GM21423 (cell line): ENCODE measurements around the gene UBE2O.
"Not testable (repeated sequence)": the region's sequence is repeated elsewhere in the genome, so short reads cannot be mapped to it uniquely, and the experiment has no call there.

Source experiments
- ATAC-seq: cut with Tn5 transposase; IDR thresholded peaks from one replicate; pipeline ENCODE4 v1.9.1; 2021; ENCODE audit warnings: mild to moderate bottlenecking, moderate library complexity; ENCODE audit not compliant: unreplicated experiment

UBE2O gene

DNA sequence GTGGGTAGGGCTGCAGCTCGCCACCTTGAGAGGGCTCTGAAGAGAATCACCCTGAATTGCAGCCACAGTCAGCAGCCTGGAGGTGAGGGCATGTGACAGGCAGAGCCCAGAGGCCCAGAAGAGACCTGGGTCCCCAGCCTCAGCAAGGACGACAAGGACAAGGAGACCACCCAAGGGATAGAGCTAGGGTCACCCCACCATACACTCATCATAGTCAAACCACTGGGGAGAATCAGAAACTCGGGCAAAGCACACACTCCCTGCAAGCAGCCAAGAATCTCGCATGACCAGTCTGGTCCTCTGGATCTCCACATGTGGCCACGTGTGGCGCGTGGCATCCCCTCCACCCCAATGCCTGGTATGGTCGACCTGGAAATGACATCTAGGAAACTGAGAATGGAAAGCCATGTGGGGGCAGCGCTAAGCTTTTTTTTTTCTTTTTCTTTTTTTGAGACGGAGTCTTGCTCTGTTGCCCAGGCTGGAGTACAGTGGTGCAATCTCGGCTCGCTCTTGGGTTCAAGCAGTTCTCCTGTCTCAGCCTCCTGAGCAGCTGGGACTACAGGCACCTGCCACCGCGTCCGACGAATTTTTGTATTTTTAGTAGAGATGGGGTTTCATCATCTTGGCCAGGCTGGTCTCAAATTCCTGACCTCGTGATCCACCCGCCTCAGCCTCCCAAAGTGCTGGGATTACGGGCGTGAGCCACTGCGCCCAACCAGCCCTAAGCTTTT is 73.1 kb downstream of the UBE2O start:
- no peak for ATAC-seq

DNA sequence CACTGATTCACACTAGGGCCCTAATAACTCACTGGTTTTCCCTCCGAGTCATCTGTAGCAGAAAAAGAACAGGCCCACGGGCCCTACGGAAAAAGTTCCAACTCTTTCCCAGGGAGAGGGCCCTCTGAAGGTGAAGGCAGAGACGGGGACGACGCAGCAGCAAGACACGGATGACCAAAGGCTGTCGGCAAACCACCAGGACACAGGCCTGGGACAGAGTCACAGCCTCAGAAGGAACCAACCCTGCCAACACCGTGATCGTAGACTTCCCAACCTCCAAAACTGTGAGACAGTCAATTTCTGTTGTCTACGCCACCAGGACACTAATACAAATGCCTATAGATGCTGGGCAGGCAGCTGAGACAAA is 73.7 kb downstream of the UBE2O start:
- no peak for ATAC-seq

DNA sequence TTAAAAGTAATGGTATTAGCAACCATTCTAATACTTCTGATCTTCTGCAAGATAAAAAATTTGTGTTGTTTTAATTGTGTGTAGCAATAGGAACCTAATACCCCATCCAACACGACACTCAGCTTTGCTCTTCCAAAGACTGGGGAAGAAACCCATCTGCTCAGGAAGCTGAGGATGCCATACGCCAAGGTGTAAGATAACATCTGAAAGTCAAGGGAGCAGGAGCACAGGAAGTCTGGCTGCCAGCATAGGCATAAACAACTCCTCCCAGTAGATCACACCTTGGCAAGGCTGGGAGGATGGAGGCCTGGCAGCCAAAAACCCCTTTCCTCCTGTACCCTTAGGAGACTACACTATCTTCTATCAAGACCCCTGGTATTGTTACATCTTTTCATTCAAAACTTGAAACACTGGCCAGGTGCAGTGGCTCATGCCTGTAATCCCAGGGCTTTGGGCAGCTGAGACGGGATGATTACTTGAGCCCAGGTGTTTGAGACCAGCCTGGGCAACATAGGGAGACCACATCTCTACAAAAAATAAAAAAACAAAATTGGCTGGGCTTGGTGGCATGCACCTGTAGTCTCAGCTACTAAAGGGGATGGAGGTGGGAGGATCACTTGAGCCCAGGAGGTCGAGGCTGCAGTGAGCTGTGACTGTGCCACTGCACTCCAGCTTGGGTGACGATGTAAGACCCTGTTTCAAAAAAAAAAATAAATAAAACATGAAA is 74.2 kb downstream of the UBE2O start:
- no peak for ATAC-seq

DNA sequence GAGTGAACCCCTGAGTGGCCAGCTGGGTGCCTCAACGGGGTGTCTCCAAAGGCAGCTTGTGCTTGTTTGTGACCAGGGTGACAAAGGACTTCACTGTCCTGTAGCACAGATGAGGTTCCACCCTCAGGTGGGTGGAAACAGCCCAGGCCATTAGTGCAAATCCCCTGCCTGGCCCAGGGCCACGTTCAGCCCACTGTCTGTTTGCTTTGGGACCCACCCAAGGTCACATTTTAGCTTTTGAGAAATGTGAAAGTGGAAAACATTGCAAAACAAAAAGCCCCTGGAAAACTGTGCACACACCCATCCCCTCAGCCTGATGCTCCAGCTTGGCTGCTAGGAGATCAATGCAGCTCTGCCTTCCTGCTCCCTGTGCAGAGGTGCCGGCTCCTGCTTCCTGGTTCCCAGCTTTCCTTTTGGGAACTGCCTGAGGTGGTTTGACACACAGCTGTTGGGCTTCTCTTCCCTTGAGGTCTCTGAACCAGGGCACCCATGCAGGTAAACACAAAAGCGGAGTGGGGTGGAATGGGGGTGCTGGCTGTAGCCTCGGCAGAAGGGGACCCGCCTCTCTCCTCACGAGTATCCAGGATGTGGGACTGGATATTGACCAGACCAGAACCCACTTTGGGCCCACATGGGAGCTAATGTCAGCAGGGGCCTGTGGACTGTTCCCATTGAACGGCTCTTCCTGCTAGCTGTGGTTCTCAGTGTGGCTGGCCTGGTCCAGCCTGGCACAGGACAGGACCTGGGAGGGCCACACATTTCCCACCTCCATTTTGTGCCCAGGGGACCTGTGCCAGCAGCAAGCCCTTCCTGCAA is 76.4 kb downstream of the UBE2O start:
- no peak for ATAC-seq

DNA sequence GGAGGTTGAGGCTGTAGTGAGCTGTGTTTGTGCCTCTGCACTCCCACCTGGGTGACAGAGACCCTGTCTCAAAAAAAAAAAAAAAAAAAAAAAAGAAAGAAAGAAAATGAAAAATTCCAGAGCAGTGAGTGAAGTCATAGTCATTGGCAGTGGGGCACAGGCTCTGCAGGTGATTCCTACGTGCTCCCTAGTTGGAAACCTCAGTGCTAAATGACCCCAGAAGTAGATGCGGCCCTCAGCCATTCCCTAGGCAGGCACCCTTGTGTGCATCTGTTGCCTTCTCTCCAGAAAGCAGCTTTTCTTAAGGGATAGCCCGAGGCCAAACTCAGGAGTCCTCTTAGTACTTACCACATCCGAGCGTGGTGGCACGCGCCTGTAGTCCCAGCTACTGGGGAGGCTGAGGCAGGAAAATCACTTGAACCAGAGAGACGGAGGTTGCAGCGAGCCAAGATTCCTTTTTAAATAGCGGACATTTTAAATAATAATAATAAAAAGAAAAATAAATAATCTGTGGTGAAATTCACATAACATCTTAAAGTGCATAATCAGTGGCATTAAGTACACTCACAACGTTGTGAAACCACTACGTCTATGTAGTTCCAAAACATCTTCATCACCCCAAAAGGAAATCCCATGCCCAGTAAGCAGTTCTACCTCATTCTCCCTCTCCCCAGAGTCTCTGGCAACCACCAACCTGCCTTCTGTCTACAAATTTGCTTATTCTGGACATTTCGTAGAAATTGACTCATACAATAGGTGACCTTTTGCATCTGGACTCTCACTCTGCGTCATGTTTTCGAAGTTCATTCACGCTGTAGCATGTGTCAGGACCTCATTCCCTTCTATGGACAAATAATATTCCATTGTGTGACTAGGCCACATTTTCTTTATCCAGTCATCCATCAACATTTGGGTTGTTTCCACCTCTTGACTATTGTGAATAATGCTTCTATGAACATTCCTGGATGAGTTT is 81.0 kb downstream of the UBE2O start:
- no peak for ATAC-seq

DNA sequence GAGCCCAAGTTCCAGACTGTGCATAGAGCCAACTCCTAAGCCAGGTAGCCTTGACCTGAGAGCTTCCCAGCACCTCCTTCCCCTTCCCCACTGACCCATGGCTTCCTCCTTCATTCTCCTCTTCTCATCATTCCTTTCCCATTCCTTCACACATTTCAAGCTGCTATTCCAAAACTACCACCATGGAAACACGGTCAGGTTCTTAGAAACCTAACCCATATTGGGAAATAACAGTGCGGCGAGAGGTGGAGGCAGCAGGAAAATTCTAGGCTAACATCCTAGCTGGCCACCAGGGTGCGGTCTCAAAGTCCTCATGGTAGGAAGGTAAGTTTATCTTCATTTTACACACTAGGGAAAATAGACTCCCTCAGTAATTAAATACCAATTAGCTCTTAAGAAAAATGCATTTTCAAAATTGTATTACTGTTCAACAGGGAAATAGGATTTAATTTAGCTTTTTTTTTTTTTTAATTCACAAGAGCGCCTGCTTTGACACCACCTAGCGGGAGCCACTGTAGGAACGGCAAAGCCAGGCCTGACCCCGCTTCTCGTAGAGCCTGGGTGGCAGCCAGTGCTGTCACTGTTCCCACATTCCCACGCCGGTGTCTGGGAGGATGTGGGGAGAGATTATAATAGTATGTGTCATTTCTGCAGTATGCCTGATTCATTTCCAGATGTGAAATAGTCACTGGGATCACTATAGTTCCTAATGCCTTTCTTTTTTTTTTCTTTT is 82.5 kb downstream of the UBE2O start:
- no peak for ATAC-seq

DNA sequence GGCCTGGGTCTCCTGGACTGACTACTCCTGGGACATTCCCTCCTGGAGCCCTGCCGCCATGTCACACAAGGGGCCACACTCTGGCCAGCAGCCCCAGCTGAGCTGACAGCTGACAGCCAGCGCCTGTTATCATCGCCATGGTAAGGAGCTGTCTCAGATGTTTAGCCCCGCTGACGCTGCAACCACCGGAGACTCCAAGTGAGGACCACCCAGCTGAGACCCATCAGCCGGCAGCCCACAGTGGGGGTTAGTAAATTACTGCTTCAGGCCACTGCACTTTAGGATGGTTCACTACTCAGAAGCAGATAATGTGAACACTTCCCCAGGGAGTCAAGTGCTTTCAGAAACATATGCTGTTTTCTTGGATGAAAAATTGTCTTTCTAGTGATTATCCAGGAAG is 83.1 kb downstream of the UBE2O start:
- ATAC-seq = no peak

DNA sequence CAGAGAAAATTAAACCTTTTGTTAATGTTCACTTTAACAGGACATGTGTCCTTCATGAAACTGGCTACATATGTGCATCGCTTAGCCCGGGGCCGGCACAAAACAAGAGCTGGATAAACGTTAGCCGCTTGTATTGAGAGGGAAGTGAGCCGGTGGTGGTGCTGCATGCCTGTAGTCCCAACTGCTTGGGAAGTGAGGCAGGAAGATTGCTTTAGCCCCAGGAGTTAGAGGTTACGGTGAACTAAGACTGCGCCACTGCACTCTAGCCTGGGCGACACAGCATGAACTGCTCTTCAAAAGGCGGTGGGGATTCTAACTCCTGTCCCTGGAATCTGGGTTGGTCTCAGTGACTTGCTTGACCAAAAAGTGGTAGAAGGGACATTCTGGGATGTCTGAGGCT is 83.6 kb downstream of the UBE2O start:
- no peak for ATAC-seq

DNA sequence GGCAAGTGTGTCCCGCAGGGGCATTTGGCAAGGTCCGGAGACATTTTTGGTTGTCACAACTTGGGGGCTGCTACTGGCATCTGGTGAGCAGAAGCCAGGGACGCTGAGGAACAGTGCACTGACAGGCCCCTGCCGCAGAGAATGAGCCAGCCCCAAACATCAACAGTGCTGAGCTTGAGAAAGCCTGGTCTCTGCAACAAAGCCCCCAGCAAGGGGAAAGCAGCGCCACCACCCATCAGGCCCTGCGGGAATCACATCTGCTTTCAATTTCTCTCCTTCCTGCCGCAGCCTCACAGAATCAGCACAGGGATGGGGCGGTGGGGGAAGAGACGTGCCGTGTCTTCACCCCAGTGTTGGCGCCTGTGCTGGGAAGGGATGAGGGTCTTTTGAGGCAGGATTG is 84.4 kb downstream of the UBE2O start:
- ATAC-seq = no peak

DNA sequence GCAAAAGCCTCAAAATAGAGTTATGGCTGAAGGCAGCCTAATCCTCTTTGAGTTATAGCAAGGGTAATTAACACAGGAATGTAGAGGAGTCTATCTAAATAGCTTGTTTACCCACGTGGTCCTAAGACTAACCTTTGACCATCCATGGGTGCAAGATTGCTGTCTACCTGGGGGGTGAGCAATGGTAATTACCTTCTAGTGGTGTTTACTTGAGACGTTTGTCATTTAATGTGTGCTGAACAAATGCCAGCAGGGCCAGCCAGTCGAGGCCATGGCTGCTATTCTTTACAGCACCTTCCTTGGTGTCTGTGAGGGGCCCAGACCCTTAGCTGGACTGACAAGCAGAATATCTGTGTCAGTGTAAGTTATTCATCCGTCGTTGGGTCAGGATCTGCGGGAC is 85.3 kb downstream of the UBE2O start:
- no peak for ATAC-seq

DNA sequence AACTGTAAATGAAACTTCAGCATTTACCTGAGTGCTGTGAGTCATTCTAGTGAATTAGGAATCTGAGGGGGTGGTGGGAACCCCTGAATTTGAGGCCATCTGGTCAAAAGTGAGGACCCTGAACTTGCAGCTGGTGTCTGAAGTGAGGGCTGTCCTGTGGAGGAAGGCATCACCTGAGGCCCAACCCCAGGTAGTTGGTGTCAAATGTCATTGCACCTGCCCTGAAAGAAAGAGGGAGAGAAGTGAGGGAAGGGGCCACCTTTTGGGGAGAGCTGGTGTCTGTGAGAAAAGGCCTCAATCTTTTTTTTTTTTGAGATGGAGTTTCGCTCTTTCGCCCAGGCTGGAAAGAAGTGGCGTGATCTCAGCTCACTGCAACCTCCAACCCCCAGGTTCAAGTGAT is 86.7 kb downstream of the UBE2O start:
- no peak for ATAC-seq

DNA sequence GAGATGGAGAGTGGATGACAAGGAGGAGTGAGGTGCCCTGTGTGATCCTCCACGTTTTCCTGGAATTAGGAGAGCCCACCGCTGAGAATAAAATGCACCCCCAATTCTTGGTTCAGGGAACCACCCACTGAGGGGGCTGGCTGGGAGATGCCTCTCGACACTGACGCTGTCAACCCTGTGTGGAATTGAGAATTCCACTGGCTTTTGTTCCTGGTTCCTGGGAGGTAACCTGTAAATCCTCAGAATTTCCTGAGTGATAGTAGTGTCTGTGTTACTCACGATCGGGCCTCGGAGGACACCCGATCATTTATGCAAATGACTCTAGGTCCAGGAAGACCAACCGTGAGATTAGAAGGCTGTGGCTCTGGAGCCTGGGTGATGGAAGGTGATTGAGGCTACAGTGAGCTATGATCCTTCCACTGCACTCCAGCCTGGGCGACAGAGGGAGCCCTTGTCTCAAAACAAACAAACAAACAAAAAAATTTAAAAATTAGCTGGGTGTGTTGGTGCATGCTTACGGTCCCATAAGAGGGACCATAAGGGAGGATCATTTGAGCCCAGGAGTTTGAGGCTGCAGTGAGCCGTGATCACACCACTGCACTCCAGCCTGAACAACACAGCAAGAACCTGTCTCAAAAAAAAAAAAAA is 87.6 kb downstream of the UBE2O start:
- ATAC-seq = no peak

DNA sequence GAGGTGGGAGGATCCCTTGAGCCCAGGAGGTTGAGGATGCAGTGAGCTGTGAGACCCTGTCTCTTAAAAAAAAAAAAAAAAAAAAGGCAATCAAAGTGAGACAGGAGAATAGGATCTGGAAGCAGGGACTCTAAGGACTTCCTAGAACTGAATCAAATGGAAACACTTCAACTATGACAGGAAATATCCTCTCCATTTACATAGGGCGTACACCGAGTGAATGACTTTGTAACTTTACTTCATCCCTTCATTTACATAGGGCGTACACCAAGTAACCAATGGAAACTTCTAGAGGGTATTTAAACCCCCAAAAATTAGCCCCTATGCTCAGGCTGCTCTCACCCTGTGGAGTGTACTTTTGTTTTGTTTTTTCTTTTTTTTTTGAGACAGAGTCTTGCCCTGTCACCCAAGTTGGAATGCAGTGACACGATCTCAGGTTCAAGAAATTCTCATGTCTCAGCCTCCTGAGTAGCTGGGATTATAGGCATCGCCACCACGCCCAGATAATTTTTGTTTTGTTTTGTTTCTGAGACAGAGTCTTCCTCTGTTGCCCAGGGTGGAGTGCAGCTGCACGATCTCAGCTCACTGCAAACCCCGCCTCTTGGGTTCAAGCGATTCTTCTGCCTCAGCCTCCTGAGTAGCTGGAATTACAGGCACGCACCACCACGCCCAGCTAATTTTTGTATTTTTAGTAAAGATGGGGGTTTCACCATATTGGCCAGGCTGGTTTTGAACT is 89.7 kb downstream of the UBE2O start:
- ATAC-seq = no peak

DNA sequence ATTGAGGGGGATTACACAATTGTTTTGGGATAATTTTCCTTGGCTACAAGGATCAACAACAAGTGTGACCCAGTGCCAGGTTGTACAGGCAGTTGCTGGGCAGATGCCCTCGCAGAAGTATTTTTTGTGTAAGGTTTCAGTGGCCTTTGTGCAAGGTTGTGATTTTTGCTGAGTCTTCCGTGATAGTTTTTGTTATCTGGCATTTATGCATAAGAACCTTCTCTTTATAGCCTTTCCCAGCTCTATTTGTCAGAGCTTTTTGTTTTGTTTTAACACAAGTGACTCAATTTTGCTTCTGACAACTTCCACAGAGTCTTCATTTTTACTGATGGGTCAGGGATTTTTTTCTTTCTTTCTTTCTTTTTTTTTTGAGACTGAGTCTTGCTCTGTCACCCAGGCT is 92.5 kb downstream of the UBE2O start:
- no peak for ATAC-seq

DNA sequence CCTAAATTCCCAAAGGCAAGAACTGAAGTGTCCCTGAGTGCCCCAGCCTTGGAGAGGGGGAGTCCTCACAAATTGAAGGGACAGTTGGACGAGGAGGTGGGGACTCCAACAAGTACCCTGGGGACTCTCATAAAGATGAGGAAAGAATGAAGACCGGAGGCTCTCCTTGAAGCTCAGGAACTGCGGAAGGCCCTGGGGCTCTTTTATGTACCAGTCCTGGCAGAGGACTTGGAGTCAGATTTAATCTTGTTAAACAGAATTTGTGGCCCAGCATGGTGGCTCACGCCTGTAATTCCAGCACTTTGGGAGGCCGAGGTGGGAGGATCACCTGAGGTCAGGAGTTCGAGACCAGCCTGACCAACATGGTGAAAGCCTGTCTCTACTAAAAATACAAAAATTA is 93.2 kb downstream of the UBE2O start:
- not testable (repeated sequence) for ATAC-seq

DNA sequence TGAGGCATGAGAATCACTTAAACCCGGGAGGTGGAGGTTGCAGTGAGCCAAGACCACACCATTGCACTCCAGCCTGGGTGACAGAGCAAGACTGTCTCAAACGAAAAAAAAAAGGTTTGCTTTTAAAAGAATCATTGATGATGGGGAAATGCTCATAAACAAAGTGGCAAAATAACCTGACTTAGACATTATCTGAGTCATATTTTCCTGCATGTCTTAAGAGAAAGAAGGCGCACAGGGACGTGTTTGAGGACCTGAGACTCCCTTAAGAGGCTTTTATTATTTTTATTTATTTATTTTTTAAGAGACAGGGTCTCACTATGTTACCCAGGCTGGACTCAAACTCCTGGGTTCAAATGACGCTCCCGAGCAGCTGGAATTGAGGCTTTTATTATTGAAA is 93.6 kb downstream of the UBE2O start:
- no peak for ATAC-seq

DNA sequence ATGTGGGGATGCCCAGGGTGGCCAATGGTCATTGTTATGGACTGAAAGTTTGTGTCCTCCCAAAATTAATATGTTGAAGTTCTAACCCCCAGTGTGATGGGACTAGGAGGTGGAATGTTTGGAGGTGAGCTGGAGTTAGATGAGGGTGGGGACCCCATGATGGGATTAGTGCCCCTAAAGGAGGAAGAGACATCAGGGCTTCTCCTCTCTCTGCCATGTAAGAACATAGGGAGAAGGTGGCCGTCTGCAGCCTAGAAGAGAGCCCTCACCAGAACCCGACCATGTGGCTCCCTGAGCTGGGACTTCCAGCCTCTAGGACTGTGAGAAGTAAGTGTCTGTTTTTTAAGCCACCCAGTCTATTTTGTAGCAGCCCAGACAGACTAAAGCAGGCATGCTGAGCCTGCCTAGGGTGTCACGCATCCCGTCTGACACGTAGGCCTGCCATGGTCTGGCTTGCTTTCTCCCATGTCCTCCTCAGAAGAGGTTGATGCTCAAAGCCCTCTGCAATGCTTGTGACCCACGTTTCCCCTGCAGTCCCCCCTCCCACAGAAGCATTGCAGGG is 95.3 kb downstream of the UBE2O start:
- ATAC-seq = no peak

DNA sequence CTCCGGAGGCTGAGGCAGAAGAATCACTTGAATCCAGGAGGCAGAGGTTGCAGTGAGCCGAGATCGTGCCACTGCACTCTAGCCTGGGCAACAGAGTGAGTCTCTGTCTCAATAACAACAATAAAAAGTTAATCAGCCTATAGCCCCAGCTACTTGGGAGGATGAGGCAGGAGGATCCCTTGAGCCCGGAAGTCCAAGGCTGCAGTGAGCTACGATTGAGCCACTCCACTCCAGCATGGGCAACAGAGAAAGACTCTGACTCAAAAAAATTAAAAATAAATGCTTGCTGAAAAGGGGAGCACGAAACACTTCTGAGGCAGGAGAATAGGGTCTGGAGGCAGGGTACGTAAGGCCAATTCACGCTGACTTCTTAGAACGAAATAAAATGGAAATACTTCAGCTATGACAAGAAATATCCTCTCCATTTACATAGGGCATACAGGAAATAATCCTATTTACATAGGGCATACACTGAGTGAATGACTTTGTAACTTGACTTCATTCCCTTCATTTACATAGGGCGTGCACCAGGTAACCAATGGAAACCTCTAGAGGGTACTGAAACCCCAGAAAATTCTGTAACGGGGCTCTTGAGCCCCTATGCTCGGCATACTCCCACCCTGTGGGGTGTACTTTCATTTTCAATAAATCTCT is 96.0 kb downstream of the UBE2O start:
- ATAC-seq = no peak
